Spleen (tissue), 11 donors: ENCODE data around the gene PDE6C. TPM values are rescaled to one million over a fixed set of nuclear protein-coding genes. Genes with fewer than 3 reads are reported as not detected.

Experiments
- DNase-seq: peaks from one replicate; pipeline ENCODE4 v3.0.0-alpha.2; 2020
- H3K27ac ChIP-seq, 8 donors: fragments of 200-600 bp; sonication (generic) in 7 of 8; 1 replicate in 4 of 8; 2 replicates in 4 of 8; pipeline versions ENCODE4 v1.5.0 to v1.8.0; 2016 to 2021; ENCODE audit warnings: inconsistent platforms in 4 of 8, mild to moderate bottlenecking in 4 of 8, moderate library complexity in 1 of 8
- H3K27me3 ChIP-seq, 7 donors: fragments of 200-600 bp; sonication (generic) in 6 of 7; replicated peaks in 1 of 7; 1 replicate in 4 of 7; 2 replicates in 3 of 7; pipeline versions ENCODE4 v1.5.0 to v1.8.0; 2016 to 2021; ENCODE audit warnings: inconsistent platforms in 3 of 7, mild to moderate bottlenecking in 1 of 7
- H3K36me3 ChIP-seq, 6 donors: fragments of 200-600 bp; sonication (generic) in 5 of 6; 1 replicate in 4 of 6; 2 replicates in 2 of 6; pipeline versions ENCODE4 v1.5.0 to v1.8.0; 2016 to 2021; ENCODE audit warnings: inconsistent platforms in 2 of 6
- H3K4me1 ChIP-seq, 6 donors: fragments of 200-600 bp; sonication (generic) in 5 of 6; 1 replicate in 3 of 6; 2 replicates in 3 of 6; pipeline versions ENCODE4 v1.5.0 to v1.8.0; 2016 to 2021; ENCODE audit warnings: inconsistent platforms in 3 of 6
- H3K4me3 ChIP-seq, 8 donors: fragments of 200-600 bp; sonication (generic) in 7 of 8; 1 replicate in 4 of 8; 2 replicates in 4 of 8; pipeline versions ENCODE4 v1.5.0 to v1.8.0; 2016 to 2021; ENCODE audit warnings: inconsistent platforms in 4 of 8, mild to moderate bottlenecking in 4 of 8, moderate library complexity in 2 of 8
- H3K9me3 ChIP-seq, 8 donors: fragments of 200-600 bp; sonication (generic) in 7 of 8; 1 replicate in 4 of 8; 2 replicates in 4 of 8; pipeline versions ENCODE4 v1.5.0 to v1.8.0; 2016 to 2021; ENCODE audit warnings: inconsistent platforms in 4 of 8
- CTCF ChIP-seq, 11 experiments: fragments of 200-600 bp in 7 of 11; fragments of 450-650 bp in 4 of 11; sonication (generic) in 4 of 11; IDR thresholded peaks in 8 of 11; conservative IDR thresholded peaks in 3 of 11; 1 replicate in 7 of 11; 2 replicates in 4 of 11; pipeline versions ENCODE4 v1.4.0 to v1.8.0; 2016 to 2021; ENCODE audit warnings: antibody characterized with exemption in 11 of 11, inconsistent platforms in 4 of 11, mild to moderate bottlenecking in 1 of 11
- POLR2A ChIP-seq, 3 donors: fragments of 450-650 bp; IDR thresholded peaks; one replicate each; pipeline ENCODE4 v1.5.1; 2017; ENCODE audit warnings: antibody characterized with exemption in 3 of 3, mild to moderate bottlenecking in 1 of 3
- POLR2AphosphoS5 ChIP-seq, 3 donors: sonication (generic); formaldehyde crosslinking; IDR thresholded peaks; one replicate each; pipeline ENCODE4 v1.5.1; 2017; ENCODE audit warnings: antibody characterized with exemption in 3 of 3
- WGBS, 5 donors: extraction: QIAGEN DNeasy Blood & Tissue Kit in 3 of 5; methylation state at CpG; one replicate each; pipeline versions ENCODE4 v1.1.5 to v1.1.7; 2013 to 2018; 5-methylcytosine and 5-hydroxymethylcytosine counted together
- intact Hi-C: fragments of 100-400 bp; cut with DNase I; formaldehyde crosslinking; loops from one replicate; pipeline ENCODE4 v1.15.0; 2023; ENCODE audit warnings: low total_unique reads
- polyA plus RNA-seq, 3 donors: library from polyadenylated mRNA; stranded (reverse); fragments of 200-250 nt; gene quantifications; one replicate each; pipeline ENCODE4 v1.2.1, GENCODE V29; 2013
- total RNA-seq, 7 donors: library from RNA; depleted of rRNA in 3 of 7; stranded (reverse); fragments of >200 nt in 3 of 7; fragmentation: NEBNext Ultra II Directional in 4 of 7; extraction: Animal tissue kit (Norgen Biotek cat#: 25700) in 4 of 7; gene quantifications; one replicate each; pipeline versions ENCODE4 v1.1.0 to v1.2.1, GENCODE V29; 2016 to 2021
- donor health status: healthy with polysubstance abuse.
- donor health status: DM: no; HTN: no; CAD: no; lungs with moderate emphysema.
- donor health status: DM: no; HTN: no; CAD: no.
- donor health status: Bipolar disorder and iron deficiency.
- donor health status: healthy.
- donor health status: DM: no; HTN: no; CAD: no.
- donor health status: DM: yes; HTN: yes; CAD: no.

PDE6C gene
- total and polyA plus RNA-seq, 10 donors: not detected

DNA sequence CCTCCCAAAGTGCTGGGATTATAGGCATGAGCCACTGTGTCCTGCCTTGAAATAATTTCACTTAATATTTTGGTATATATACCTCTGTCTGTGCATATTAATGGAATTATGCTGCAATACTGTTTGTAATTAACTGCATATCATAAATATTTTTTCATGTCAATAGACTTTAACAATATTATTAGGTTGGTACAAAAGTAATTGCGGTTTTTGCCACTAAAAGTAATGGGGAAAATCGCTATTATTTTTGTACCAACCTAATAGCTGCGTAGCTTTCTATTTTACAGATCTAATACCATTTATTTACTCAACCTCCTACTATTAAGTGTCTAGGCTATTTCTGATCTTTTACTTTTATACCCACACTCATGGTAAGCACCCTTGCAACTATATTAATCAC, 3.9 kb upstream of the PDE6C start:
- Histone ChIP-seq H3K36me3 (no peaks in the 10 kb centered on the region), H3K9me3 (peaks cover 0 to 14% (median 2%) of the 10 kb centered on the region in 8 donors), H3K4me1 (no peaks in the 10 kb centered on the region), H3K27ac (no peak overlapping the region), H3K27me3 (peaks cover 0 to 46% (median 15%) of the 10 kb centered on the region in 7 donors), H3K4me3 (no peak overlapping the region)
- intact Hi-C loops: no loop called here
- TF ChIP-seq CTCF (IDR thresholded peaks at IDR 0.05 in 8 of 11, conservative IDR thresholded peaks at IDR 0.05 in 3 of 11): no peak
- no peak for TF ChIP-seq POLR2A (IDR thresholded peaks at IDR 0.05)
- WGBS, 5 donors: 86 to 99% (median 89%) methylated on average over 3 of the region's 3 CpGs
- DNase-seq: no peak

DNA sequence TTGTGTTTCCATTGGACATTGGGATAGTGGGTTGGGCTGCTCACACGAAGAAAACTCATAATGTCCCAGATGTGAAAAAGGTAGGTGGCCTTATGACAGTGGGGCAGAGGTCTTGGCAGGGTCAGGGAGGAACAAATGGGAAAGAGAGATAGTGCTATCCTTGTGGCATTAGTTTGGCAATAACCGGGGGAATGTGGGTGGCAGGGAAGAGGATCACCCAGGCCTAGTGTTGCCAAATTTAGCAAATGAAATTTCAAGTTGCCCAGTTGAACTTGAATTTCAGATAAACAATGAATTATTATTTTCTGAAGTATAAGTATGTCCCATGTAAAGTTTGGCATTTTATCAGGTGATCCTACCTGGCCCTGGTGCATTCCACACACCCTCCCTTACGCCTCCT, 789 bp downstream of the PDE6C start:
- WGBS, 5 donors: 76 to 90% (median 82%) methylated on average over 3 of the region's 3 CpGs
- Histone ChIP-seq H3K4me1 (peaks cover 0 to 24% (median 6%) of the 10 kb centered on the region in 6 donors), H3K27ac (no peak overlapping the region), H3K4me3 (no peak overlapping the region), H3K36me3 (no peaks in the 10 kb centered on the region), H3K27me3 (peaks cover 0 to 19% (median 0%) of the 10 kb centered on the region in 7 donors), H3K9me3 (no peaks in the 10 kb centered on the region)
- TF ChIP-seq CTCF (IDR thresholded peaks at IDR 0.05 in 8 of 11, conservative IDR thresholded peaks at IDR 0.05 in 3 of 11) (no peak), POLR2A (IDR thresholded peaks at IDR 0.05) (no peak), POLR2AphosphoS5 (IDR thresholded peaks at IDR 0.05) (no peak)
- no peak for DNase-seq
- intact Hi-C loops: no loop called here

GRCh38 chr10:93614101-93614825, 1.9 kb downstream of the PDE6C start:
- WGBS, 5 donors: 82 to 91% (median 88%) methylated on average over 7 of the region's 7 CpGs
- H3K4me1 ChIP-seq: peaks cover 0 to 24% (median 6%) of the 10 kb centered on the region in 6 donors
- no peak overlapping the region for H3K27ac ChIP-seq
- no peak overlapping the region for H3K4me3 ChIP-seq
- no peak for TF ChIP-seq POLR2A (IDR thresholded peaks at IDR 0.05)
- no peak for TF ChIP-seq CTCF (IDR thresholded peaks at IDR 0.05 in 8 of 11, conservative IDR thresholded peaks at IDR 0.05 in 3 of 11)
- intact Hi-C loops: no loop called here
- no peaks in the 10 kb centered on the region for H3K9me3 ChIP-seq
- peaks cover 0 to 14% (median 0%) of the 10 kb centered on the region in 7 donors for H3K27me3 ChIP-seq
- no peak for DNase-seq
- H3K36me3 ChIP-seq: no peaks in the 10 kb centered on the region

DNA sequence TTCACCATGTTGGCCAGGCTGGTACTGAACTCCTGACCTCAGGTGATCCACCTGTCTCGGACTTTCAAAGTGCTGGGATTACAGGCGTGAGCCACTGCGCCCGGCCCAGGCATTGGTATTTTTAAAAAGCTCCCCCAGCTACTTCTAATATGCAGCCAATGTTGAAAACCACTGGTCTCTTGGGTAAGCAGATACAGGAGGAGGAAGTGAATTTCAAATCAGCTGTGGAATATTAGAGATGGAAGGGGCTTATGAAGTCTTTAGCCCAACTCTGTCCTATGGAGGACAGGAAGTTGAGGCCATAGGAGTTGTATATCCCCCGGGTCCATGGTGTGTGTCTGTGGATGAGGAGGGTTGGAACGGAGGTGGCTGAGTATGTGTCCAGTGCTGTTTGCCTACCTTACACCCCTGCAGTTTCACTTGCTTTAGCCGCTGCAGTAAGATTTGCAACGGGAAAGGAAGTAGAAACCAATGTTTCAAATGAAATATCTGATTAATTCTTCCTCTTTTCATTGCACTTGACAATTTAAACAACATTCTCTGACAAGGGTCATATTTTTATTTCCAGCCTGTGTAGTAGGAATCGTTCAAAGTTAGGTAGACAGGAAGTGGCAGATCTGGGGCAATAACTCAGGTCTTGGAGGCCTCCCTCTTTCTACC, 3.4 kb downstream of the PDE6C start:
- no peak for DNase-seq
- Histone ChIP-seq H3K4me1 (peaks cover 0 to 24% (median 6%) of the 10 kb centered on the region in 6 donors), H3K4me3 (peak overlapping the region in 1 of 8 donors; percentile 37), H3K27ac (peak overlapping the region in 4 of 8 donors; percentile 24 to 59 (median 41)), H3K36me3 (no peaks in the 10 kb centered on the region), H3K27me3 (peaks cover 0 to 3% (median 0%) of the 10 kb centered on the region in 7 donors), H3K9me3 (no peaks in the 10 kb centered on the region)
- 26 to 52% (median 37%) methylated on average over 9 of the region's 9 CpGs for WGBS, 5 donors
- TF ChIP-seq POLR2AphosphoS5 (IDR thresholded peaks at IDR 0.05) (no peak), CTCF (IDR thresholded peaks at IDR 0.05 in 8 of 11, conservative IDR thresholded peaks at IDR 0.05 in 3 of 11) (no peak), POLR2A (IDR thresholded peaks at IDR 0.05) (no peak)
- intact Hi-C loops: no loop called here
